AG09309 (cell line): ENCODE results near the gene TBC1D22A.

Source experiments
- DNase-seq: peaks from one replicate; pipeline ENCODE4 v3.0.0-alpha.2; 2010; ENCODE audit warnings: low read depth
- H3K4me3 ChIP-seq: 2 replicates; pipeline ENCODE4 v1.5.1; 2011; ENCODE audit warnings: mild to moderate bottlenecking, low read depth, low read length, moderate library complexity; ENCODE audit not compliant: control insufficient read depth
- TF ChIP-seq, protein P1 (sequence below): IDR thresholded peaks from 2 replicates; pipeline ENCODE4 v1.5.1; 2011; ENCODE audit warnings: mild to moderate bottlenecking, low read depth, low read length, inconsistent platforms; ENCODE audit not compliant: insufficient read depth, control insufficient read depth; ENCODE audit errors: missing control alignments

Gene TBC1D22A

DNA sequence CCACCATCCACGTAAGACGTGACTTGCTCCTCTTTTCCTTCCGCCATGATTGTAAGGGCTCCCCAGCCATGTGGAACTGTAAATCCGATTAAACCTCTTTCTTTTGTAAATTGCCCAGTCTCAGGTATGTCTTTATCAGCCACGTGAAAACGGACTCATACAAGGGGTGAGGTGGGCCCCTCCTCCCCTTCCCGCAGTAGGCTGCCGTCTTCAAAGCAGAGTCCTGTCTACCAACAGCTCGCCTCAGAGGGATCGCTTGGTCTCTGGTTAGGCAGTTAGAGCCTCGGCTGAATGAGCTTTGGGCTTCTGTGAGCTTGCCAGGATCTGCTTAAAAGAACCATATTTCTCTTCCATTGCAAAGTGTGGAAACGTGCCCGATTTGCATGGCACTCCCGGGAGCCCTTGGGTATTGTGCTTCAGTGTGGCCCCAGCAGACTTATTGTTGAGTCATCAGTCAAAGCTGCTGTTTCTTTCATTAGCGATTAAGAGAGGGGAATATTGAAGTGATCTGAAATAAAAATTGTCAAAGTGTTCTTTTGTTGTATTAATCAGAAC lies 338.3 kb downstream of the TBC1D22A start:
- H3K4me3 ChIP-seq = no peak overlapping the region
- no peak for DNase-seq
- TF ChIP-seq, protein P1, sequence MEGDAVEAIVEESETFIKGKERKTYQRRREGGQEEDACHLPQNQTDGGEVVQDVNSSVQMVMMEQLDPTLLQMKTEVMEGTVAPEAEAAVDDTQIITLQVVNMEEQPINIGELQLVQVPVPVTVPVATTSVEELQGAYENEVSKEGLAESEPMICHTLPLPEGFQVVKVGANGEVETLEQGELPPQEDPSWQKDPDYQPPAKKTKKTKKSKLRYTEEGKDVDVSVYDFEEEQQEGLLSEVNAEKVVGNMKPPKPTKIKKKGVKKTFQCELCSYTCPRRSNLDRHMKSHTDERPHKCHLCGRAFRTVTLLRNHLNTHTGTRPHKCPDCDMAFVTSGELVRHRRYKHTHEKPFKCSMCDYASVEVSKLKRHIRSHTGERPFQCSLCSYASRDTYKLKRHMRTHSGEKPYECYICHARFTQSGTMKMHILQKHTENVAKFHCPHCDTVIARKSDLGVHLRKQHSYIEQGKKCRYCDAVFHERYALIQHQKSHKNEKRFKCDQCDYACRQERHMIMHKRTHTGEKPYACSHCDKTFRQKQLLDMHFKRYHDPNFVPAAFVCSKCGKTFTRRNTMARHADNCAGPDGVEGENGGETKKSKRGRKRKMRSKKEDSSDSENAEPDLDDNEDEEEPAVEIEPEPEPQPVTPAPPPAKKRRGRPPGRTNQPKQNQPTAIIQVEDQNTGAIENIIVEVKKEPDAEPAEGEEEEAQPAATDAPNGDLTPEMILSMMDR = no peak

- DNase-seq = no peak
- TF ChIP-seq, protein P1 = no peak
Observed at GRCh38 chr22:47101321-47101885, 339.0 kb downstream of the TBC1D22A start.

GRCh38 chr22:47102081-47102480 lies 339.6 kb downstream of the TBC1D22A start:
- TF ChIP-seq, protein P1 = no peak
- DNase-seq = no peak
- H3K4me3 ChIP-seq = no peak overlapping the region

More at GRCh38 chr22:47101321-47101885, 339.0 kb downstream of the TBC1D22A start:
- no peak overlapping the region for H3K4me3 ChIP-seq

GRCh38 chr22:47102648-47103047 lies 340.2 kb downstream of the TBC1D22A start:
- no peak for DNase-seq
- TF ChIP-seq, protein P1 = no peak
- H3K4me3 ChIP-seq = no peak overlapping the region

- TF ChIP-seq, protein P1 = no peak
- H3K4me3 ChIP-seq = no peak overlapping the region
- DNase-seq = no peak
Observed at GRCh38 chr22:47105085-47105484, 342.6 kb downstream of the TBC1D22A start.

DNA sequence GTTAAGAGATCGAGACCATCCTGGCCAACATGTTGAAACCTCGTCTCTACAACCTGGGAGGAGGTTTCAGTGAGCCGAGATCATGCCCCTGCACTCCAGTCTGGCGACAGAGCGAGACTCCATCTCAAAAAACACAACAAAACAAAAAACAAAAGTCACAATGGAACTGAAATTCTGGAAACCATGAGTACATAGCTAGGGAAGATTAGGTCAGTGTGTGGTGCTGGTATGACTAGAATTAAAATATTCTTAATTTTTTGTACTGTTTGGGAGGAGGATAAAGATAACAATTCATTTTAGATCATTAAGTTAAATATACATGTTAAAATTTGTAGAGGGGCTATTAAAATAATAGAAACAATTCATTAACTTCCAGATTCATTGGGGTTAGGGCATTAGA lies 344.4 kb downstream of the TBC1D22A start:
- no peak overlapping the region for H3K4me3 ChIP-seq
- TF ChIP-seq, protein P1 = no peak

More for the DNA sequence above, 344.4 kb downstream of the TBC1D22A start:
- DNase-seq = no peak
